Liver (tissue), 2 donors: ENCODE data around the gene THAP11.

Source experiments
- CTCF ChIP-seq: fragments of 150-350 bp; IDR thresholded peaks from 2 replicates; pipeline ENCODE4 v1.5.1; 2017; ENCODE audit warnings: improper control_type of control experiment, low read depth, low read length; ENCODE audit not compliant: missing input control
- REST ChIP-seq: IDR thresholded peaks from 2 replicates; pipeline ENCODE4 v1.6.1; 2016; ENCODE audit warnings: antibody characterized with exemption, mild to moderate bottlenecking
- donor health status: healthy.

GRCh38 chr16:67853670-67854069 is 11.6 kb downstream of the THAP11 start:
- TF ChIP-seq CTCF (no peak), REST (no peak)
